Measurements from ENCODE around the gene PDIA2.
"Not testable (repeated sequence)": the region's sequence is repeated elsewhere in the genome, so short reads cannot be mapped to it uniquely, and the experiment has no call there.

Gene PDIA2

GRCh38 chr16:264440-264951, 18.5 kb upstream of the PDIA2 start:
- no peak for DNase-seq

- DNase-seq = no peak
Observed at GRCh38 chr16:265002-265529, 17.9 kb upstream of the PDIA2 start.

- DNase-seq = no peak
Observed at GRCh38 chr16:265711-266110, 17.3 kb upstream of the PDIA2 start.

GRCh38 chr16:266258-267164, 16.5 kb upstream of the PDIA2 start:
- no peak for DNase-seq

- not testable (repeated sequence) for DNase-seq
Observed at GRCh38 chr16:267562-267961, 15.4 kb upstream of the PDIA2 start.

- no peak for DNase-seq
Observed at GRCh38 chr16:268141-269053, 14.6 kb upstream of the PDIA2 start.

- DNase-seq = no peak
Observed at GRCh38 chr16:269061-269796, 13.7 kb upstream of the PDIA2 start.

- no peak for DNase-seq
Observed at GRCh38 chr16:270381-271255, 12.3 kb upstream of the PDIA2 start.

GRCh38 chr16:272633-273546, 10.1 kb upstream of the PDIA2 start:
- no peak for DNase-seq

GRCh38 chr16:273547-274421, 9.2 kb upstream of the PDIA2 start:
- no peak for DNase-seq

GRCh38 chr16:275041-275641, 7.8 kb upstream of the PDIA2 start:
- DNase-seq = no peak

GRCh38 chr16:275786-276232, 7.2 kb upstream of the PDIA2 start, which contains the start of gene RGS11:
Gene RGS11 (minus strand): TSS chr16:275944. CDS start chr16:275911, 33 bp downstream.
- no peak for DNase-seq

- no peak for DNase-seq
Observed at GRCh38 chr16:276426-277077, 6.4 kb upstream of the PDIA2 start.

- peak; percentile 8 to 18 for DNase-seq
Observed at GRCh38 chr16:278863-279366, 4.0 kb upstream of the PDIA2 start.

- DNase-seq = no peak
Observed at GRCh38 chr16:279531-279930, 3.4 kb upstream of the PDIA2 start.

- no peak for DNase-seq
Observed at GRCh38 chr16:280005-280460, 2.9 kb upstream of the PDIA2 start.

GRCh38 chr16:280552-280951, 2.4 kb upstream of the PDIA2 start, which contains the start of gene ARHGDIG:
Gene ARHGDIG (plus strand): TSS chr16:280591. CDS start chr16:280681, 90 bp downstream.
- no peak for DNase-seq
